Osteocyte (in vitro differentiated cells): Measurements from ENCODE around the gene CSH1. TPM values are rescaled to one million over a fixed set of nuclear protein-coding genes. Genes with fewer than 3 reads are reported as not detected.
"Not testable (repeated sequence)": the region's sequence is repeated elsewhere in the genome, so short reads cannot be mapped to it uniquely, and the experiment has no call there.

Experiments
- DNase-seq: peaks from one replicate; pipeline ENCODE4 v3.0.0; 2021; ENCODE audit warnings: mixed read lengths; ENCODE audit not compliant: unreplicated experiment; ENCODE audit errors: extremely low spot score
- H3K27ac Mint-ChIP-seq: one replicate; pipeline ENCODE4 v1.8.0; 2021; ENCODE audit warnings: mild to moderate bottlenecking, mixed read lengths; ENCODE audit not compliant: unreplicated experiment
- H3K27me3 Mint-ChIP-seq: one replicate; pipeline ENCODE4 v1.8.0; 2021; ENCODE audit warnings: mixed read lengths; ENCODE audit not compliant: unreplicated experiment
- H3K36me3 Mint-ChIP-seq: one replicate; pipeline ENCODE4 v1.8.0; 2021; ENCODE audit warnings: mixed read lengths; ENCODE audit not compliant: unreplicated experiment
- H3K4me1 Mint-ChIP-seq: one replicate; pipeline ENCODE4 v1.8.0; 2021; ENCODE audit warnings: mixed read lengths; ENCODE audit not compliant: unreplicated experiment
- H3K4me3 Mint-ChIP-seq: one replicate; pipeline ENCODE4 v1.8.0; 2021; ENCODE audit warnings: mild to moderate bottlenecking, moderate library complexity, mixed read lengths; ENCODE audit not compliant: unreplicated experiment
- H3K9me3 Mint-ChIP-seq: one replicate; pipeline ENCODE4 v1.8.0; 2021; ENCODE audit warnings: mixed read lengths; ENCODE audit not compliant: unreplicated experiment
- total RNA-seq: library from RNA; stranded (reverse); gene quantifications from 2 replicates; pipeline ENCODE4 v1.2.1, GENCODE V29; 2021
- TF ChIP-seq, protein P1 (sequence below): fragments of 200-600 bp; sonication (generic); IDR thresholded peaks from 2 replicates; pipeline ENCODE4 v1.5.0; 2021; ENCODE audit warnings: antibody characterized with exemption, mild to moderate bottlenecking, moderate library complexity

The CSH1 gene
- total RNA-seq, 1 donor from 2014 or later, result not detected

DNA sequence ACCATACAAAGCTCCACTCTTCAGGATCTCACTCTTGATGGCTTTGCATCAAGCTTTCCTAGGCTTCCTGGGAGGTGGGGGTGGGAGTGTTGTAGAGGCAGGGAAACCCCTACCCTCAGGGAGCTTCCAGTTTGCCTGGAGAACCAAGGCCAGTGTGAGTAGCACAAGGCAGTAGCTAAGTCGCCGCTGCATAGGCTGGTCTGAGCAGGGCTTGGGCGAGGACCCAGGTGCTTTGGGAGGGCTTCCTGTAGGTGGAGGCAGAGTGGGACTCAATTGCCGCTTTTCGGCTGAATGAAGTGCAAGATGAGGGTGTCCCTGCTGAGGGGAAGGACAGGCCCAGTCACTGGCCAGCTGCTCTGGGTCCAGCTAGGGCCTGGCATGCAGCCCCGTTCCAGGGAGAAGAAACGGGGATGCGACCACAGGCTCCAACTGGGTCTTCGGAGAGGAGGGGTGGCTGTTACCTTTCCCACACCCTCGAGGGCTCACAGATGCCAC is 31.8 kb upstream of the CSH1 start:
- no peak for DNase-seq
- H3K36me3 Mint-ChIP-seq, result no peaks in the 10 kb centered on the region
- peaks cover 4% of the 10 kb centered on the region for H3K4me1 Mint-ChIP-seq
- H3K27ac Mint-ChIP-seq, result no peak overlapping the region
- no peaks in the 10 kb centered on the region for H3K9me3 Mint-ChIP-seq
- H3K4me3 Mint-ChIP-seq, result no peak overlapping the region
- TF ChIP-seq, protein P1, sequence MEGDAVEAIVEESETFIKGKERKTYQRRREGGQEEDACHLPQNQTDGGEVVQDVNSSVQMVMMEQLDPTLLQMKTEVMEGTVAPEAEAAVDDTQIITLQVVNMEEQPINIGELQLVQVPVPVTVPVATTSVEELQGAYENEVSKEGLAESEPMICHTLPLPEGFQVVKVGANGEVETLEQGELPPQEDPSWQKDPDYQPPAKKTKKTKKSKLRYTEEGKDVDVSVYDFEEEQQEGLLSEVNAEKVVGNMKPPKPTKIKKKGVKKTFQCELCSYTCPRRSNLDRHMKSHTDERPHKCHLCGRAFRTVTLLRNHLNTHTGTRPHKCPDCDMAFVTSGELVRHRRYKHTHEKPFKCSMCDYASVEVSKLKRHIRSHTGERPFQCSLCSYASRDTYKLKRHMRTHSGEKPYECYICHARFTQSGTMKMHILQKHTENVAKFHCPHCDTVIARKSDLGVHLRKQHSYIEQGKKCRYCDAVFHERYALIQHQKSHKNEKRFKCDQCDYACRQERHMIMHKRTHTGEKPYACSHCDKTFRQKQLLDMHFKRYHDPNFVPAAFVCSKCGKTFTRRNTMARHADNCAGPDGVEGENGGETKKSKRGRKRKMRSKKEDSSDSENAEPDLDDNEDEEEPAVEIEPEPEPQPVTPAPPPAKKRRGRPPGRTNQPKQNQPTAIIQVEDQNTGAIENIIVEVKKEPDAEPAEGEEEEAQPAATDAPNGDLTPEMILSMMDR, result no peak
- peaks cover 2% of the 10 kb centered on the region for H3K27me3 Mint-ChIP-seq

DNA sequence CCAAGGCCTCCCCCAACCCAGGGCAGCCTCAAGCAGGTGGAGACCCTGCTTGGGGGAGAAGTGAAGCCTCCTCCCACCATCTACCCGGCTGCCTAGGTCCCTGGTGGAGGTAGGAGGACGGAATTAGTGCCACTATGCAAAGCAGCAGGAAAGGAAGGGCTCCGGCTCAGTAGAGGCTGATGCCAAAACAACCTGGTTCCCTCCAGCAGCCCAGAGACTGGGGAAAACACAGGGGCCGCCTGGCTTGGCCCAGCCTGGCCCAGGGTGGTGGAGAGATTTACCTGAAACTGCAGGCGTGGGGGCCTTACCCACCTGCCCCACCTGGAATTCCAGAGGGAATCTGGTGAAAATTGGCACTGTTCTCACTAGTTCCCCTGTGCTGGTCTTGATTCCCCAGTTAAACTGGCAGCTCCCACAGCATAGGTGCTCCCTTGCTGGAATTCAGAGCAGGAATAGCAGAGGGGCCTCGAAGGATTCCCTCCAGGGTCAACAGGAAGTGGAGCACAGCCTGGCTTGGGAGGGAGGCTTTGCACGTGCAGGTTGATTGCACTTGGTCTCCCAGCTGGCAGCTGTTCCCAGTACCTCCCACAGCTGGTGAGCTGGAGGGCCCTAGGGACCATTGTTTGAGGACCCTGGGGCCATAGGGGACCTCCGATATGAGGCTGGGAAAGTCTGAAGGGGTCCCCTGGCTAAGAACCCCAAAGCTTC is 31.2 kb upstream of the CSH1 start:
- Mint-ChIP-seq H3K27me3 (peaks cover 5% of the 10 kb centered on the region), H3K27ac (no peak overlapping the region), H3K36me3 (no peaks in the 10 kb centered on the region), H3K4me1 (peaks cover 4% of the 10 kb centered on the region), H3K4me3 (no peak overlapping the region), H3K9me3 (no peaks in the 10 kb centered on the region)
- TF ChIP-seq, protein P1, result no peak
- DNase-seq, result no peak

DNA sequence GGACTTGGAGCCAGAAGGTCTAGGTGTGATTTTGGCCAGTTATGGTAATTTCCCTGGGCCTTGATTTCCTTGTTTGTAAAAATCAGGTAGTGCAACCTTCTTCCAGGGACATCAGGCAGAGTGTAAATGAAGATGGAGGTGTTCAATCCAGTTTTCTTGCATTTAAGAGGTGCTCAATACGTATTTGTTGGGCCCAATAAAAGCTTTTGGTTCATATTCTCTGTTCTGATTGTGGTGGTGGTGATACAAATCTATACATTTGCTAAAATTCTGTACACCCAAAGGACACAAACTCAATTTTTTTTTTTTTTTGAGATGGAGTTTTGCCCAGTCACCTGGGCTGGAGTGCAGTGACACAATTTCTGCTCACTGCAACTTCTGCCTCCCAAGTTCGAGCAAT is 29.8 kb upstream of the CSH1 start:
- Mint-ChIP-seq H3K27ac (no peak overlapping the region), H3K27me3 (peaks cover 12% of the 10 kb centered on the region), H3K4me3 (no peak overlapping the region), H3K4me1 (peaks cover 4% of the 10 kb centered on the region), H3K36me3 (no peaks in the 10 kb centered on the region), H3K9me3 (no peaks in the 10 kb centered on the region)
- no peak for DNase-seq
- TF ChIP-seq, protein P1, result no peak

DNA sequence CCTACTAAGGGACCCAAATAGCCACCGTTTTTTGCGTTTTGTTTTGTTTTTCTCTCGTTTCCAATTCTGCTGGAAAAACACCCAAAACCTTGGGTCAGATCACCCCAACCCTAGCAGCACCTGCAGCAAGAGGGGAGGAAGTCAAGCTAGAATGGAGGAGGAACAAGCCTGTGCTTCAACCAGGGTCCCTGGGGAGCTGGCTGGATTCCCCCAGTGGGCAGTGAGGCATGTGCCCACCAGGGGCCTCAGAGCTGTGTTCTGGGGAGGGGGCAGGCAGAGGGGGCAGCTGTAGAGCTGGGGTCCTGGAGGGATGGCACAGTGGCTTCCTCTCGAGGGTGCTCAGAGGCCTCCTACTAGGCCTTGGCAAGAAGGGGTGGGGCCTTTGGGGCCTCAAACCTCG is 29.2 kb upstream of the CSH1 start:
- peaks cover 12% of the 10 kb centered on the region for H3K27me3 Mint-ChIP-seq
- H3K4me3 Mint-ChIP-seq, result no peak overlapping the region
- no peaks in the 10 kb centered on the region for H3K9me3 Mint-ChIP-seq
- H3K36me3 Mint-ChIP-seq, result no peaks in the 10 kb centered on the region
- no peaks in the 10 kb centered on the region for H3K4me1 Mint-ChIP-seq
- H3K27ac Mint-ChIP-seq, result no peak overlapping the region
- DNase-seq, result no peak
- TF ChIP-seq, protein P1, result no peak

DNA sequence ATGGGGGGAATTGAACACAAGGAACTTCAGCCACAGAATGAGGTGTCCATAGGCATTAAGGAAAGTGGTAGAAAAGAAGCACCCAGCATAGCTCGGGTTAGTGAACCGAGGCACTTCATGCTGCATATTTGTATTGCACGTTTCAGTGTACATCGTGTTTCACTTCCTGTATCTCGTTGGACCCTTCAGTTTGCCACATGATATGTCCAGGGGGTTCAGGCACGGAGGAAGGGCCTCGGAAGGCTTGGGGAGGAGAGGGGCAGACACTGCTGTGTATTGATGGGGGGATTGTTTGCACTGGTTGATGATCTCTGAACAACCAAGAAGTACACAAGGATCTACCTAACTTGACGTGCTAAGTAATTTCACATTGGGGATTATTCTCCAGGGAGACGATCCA is 26.0 kb upstream of the CSH1 start:
- not testable (repeated sequence) for DNase-seq, H3K4me1 Mint-ChIP-seq, H3K36me3 Mint-ChIP-seq, H3K27ac Mint-ChIP-seq, H3K4me3 Mint-ChIP-seq, H3K9me3 Mint-ChIP-seq
- H3K27me3 Mint-ChIP-seq, result peaks cover 19% of the 10 kb centered on the region

DNA sequence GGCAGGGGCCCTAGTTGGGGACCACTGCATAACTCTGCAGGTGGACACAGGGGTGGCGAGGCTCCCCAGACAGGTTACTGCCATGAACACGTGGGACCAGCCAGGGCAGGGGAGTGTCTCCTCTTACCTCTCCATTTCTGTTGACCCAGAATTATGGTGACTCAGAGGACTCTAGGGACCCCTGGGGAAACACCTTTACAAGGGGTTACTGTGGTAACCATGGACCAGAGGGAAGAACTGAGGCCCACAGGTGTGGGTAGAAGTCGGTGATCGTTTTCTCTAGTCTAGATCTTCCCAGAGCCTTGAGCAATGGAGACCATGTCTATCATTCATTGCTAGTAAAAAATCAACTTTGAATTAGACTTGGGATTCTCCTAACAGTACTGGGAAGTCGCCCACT is 24.4 kb upstream of the CSH1 start:
- H3K36me3 Mint-ChIP-seq, H3K9me3 Mint-ChIP-seq, H3K4me3 Mint-ChIP-seq, DNase-seq, H3K4me1 Mint-ChIP-seq, H3K27ac Mint-ChIP-seq: not testable (repeated sequence)
- peaks cover 34% of the 10 kb centered on the region for H3K27me3 Mint-ChIP-seq

DNA sequence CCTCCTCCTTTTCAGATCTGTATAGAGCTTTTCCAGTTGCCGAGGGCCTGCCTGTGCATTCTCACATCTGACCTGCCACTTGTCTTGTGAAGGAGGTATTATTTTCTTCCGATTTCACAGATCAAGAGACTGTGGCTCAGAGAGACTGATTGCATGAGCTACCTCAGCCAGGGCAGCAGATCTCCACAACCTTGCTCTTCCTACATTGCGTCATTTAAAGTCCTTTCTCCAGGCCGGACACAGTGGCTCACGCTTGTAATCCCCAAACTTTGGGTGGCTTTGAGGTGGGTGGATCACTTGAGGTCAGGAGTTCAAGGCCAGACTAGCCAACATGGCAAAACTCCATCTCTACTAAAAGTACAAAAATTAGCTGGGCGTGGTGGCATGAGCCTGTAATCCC is 23.7 kb upstream of the CSH1 start:
- peaks cover 36% of the 10 kb centered on the region for H3K27me3 Mint-ChIP-seq
- H3K27ac Mint-ChIP-seq, H3K9me3 Mint-ChIP-seq, H3K4me3 Mint-ChIP-seq, H3K4me1 Mint-ChIP-seq, DNase-seq, H3K36me3 Mint-ChIP-seq: not testable (repeated sequence)
